Neural progenitor cell (in vitro differentiated cells): ENCODE data around the gene SOD3. TPM values are rescaled to one million over a fixed set of nuclear protein-coding genes. Genes with fewer than 3 reads are reported as not detected.

Source experiments
- DNase-seq: peaks from one replicate; pipeline ENCODE4 v3.0.0-alpha.2; 2016; ENCODE audit warnings: low spot score
- H2AFZ ChIP-seq: fragments of 200-600 bp; sonication (generic); replicated peaks from 2 replicates; pipeline ENCODE4 v1.6.1; 2016; ENCODE audit warnings: antibody characterized with exemption
- H3F3A ChIP-seq: fragments of 200-600 bp; sonication (generic); 2 replicates; pipeline ENCODE4 v1.6.1; 2016; ENCODE audit warnings: antibody characterized with exemption, low read depth
- H3K27ac ChIP-seq: fragments of 200-600 bp; sonication (generic); 2 replicates; pipeline ENCODE4 v1.5.1; 2016; ENCODE audit warnings: mild to moderate bottlenecking
- H3K27me3 ChIP-seq: fragments of 200-600 bp; sonication (generic); 2 replicates; pipeline ENCODE4 v1.6.1; 2016; ENCODE audit warnings: mild to moderate bottlenecking, moderate library complexity
- H3K36me3 ChIP-seq: fragments of 200-600 bp; sonication (generic); 2 replicates; pipeline ENCODE4 v1.5.1; 2016
- H3K4me1 ChIP-seq: fragments of 200-600 bp; sonication (generic); 2 replicates; pipeline ENCODE4 v1.6.1; 2016; ENCODE audit warnings: mixed run types
- H3K4me2 ChIP-seq: fragments of 200-600 bp; sonication (generic); 2 replicates; pipeline ENCODE4 v1.6.1; 2016
- H3K4me3 ChIP-seq: fragments of 200-600 bp; sonication (generic); 2 replicates; pipeline ENCODE4 v1.5.1; 2016
- H3K79me2 ChIP-seq: fragments of 200-600 bp; sonication (generic); 2 replicates; pipeline ENCODE4 v1.6.1; 2016; ENCODE audit warnings: low read depth
- H3K9ac ChIP-seq: fragments of 200-600 bp; sonication (generic); 2 replicates; pipeline ENCODE4 v1.6.1; 2016
- H3K9me3 ChIP-seq: fragments of 200-600 bp; sonication (generic); 2 replicates; pipeline ENCODE4 v1.5.1; 2016; ENCODE audit warnings: low read depth
- H4K20me1 ChIP-seq: fragments of 200-600 bp; sonication (generic); 2 replicates; pipeline ENCODE4 v1.6.1; 2016; ENCODE audit warnings: low read depth
- H3K27ac Mint-ChIP-seq: 3 replicates; pipeline ENCODE4 v1.8.0; 2021; ENCODE audit warnings: mixed read lengths
- H3K27me3 Mint-ChIP-seq: 2 replicates; pipeline ENCODE4 v1.8.0; 2022; ENCODE audit warnings: low read depth, mild to moderate bottlenecking, inconsistent platforms, moderate library complexity, mixed read lengths; ENCODE audit not compliant: insufficient read depth
- H3K36me3 Mint-ChIP-seq: 3 replicates; pipeline ENCODE4 v1.8.0; 2021; ENCODE audit warnings: mixed read lengths
- H3K4me1 Mint-ChIP-seq: 3 replicates; pipeline ENCODE4 v1.8.0; 2021; ENCODE audit warnings: mixed read lengths
- H3K4me3 Mint-ChIP-seq: 3 replicates; pipeline ENCODE4 v1.8.0; 2021; ENCODE audit warnings: mild to moderate bottlenecking, moderate library complexity, mixed read lengths
- H3K9me3 Mint-ChIP-seq: 3 replicates; pipeline ENCODE4 v1.8.0; 2020; ENCODE audit warnings: mixed read lengths
- CTCF ChIP-seq: fragments of 200-600 bp; sonication (generic); IDR thresholded peaks from 2 replicates; pipeline ENCODE4 v1.5.1; 2017; ENCODE audit warnings: antibody characterized with exemption, mild to moderate bottlenecking
- EZH2 ChIP-seq: fragments of 200-600 bp; sonication (generic); IDR thresholded peaks from 2 replicates; pipeline ENCODE4 v1.6.1; 2017; ENCODE audit warnings: antibody characterized with exemption, mild to moderate bottlenecking, moderate library complexity
- EZH2phosphoT487 ChIP-seq: fragments of 200-600 bp; sonication (generic); IDR thresholded peaks from 2 replicates; pipeline ENCODE4 v1.6.1; 2017; ENCODE audit warnings: antibody characterized with exemption
- total RNA-seq: library from RNA; depleted of rRNA; stranded (reverse); fragments of >200 nt; gene quantifications from 2 replicates; pipeline ENCODE4 v1.2.3, GENCODE V29; 2015; ENCODE audit warnings: low replicate concordance

Gene SOD3
- total RNA-seq, 1 donor from 2014 or later = 0.11 TPM

- Mint-ChIP-seq H3K36me3 (no peaks in the 10 kb centered on the region), H3K27ac (no peak overlapping the region), H3K4me1 (no peaks in the 10 kb centered on the region), H3K4me3 (no peak overlapping the region), H3K9me3 (peaks cover 2% of the 10 kb centered on the region), H3K27me3 (no peaks in the 10 kb centered on the region)
- Histone ChIP-seq H2AFZ (no peak overlapping the region), H3K27ac (no peak overlapping the region), H3K79me2 (no peaks in the 10 kb centered on the region), H3F3A (no peaks in the 10 kb centered on the region), H3K27me3 (no peaks in the 10 kb centered on the region), H3K9ac (no peak overlapping the region), H3K4me3 (no peak overlapping the region), H3K4me1 (no peaks in the 10 kb centered on the region), H3K36me3 (no peaks in the 10 kb centered on the region), H3K4me2 (no peak overlapping the region), H3K9me3 (peaks cover under 1% of the 10 kb centered on the region), H4K20me1 (no peaks in the 10 kb centered on the region)
- TF ChIP-seq CTCF = no peak
- TF ChIP-seq EZH2 = no peak
- no peak for TF ChIP-seq EZH2phosphoT487
- DNase-seq = no peak
Measured at GRCh38 chr4:24780936-24781495, 14.4 kb upstream of the SOD3 start.

DNA sequence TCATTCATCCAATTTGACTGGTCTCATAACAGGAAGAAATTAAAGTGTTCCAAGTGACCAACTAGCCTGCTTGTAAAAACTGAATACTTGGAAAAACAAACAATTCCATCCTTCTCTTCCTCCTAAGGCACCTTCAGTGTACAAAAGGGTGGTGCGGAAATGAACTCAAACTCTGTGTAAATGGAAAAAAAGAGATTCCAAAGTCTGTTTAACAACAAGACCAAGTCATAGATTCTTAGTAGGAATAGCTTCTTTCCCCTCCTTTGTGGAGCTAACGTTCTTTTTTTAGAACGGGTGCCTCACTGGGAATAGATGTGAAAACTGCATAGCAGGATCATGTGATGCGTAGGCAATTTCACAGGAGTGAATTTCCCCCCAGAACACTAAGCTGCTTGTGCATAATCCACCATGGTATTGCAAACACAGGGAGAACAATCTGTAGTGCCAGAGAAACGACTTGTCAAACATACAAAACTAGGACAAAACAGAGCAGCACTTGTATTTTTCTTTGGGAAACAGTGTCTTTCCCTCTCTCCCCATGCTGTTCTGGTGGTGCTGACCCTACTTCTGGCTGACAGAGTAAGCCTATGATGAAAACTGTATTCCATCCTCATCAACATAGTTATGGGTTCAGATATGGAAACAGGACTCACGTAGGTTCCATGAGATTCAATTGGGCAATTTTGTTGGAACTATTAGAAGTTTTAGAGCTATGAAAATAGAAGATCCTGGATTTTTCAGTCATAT is 13.2 kb upstream of the SOD3 start:
- H3K4me3 ChIP-seq = no peak overlapping the region
- Mint-ChIP-seq H3K4me3 (no peak overlapping the region), H3K27me3 (no peaks in the 10 kb centered on the region), H3K4me1 (no peaks in the 10 kb centered on the region), H3K27ac (no peak overlapping the region), H3K9me3 (peaks cover 10% of the 10 kb centered on the region), H3K36me3 (no peaks in the 10 kb centered on the region)
- no peaks in the 10 kb centered on the region for H3F3A ChIP-seq
- H3K4me1 ChIP-seq = no peaks in the 10 kb centered on the region
- no peaks in the 10 kb centered on the region for H3K27me3 ChIP-seq
- no peak overlapping the region for H3K27ac ChIP-seq
- H3K9me3 ChIP-seq = peaks cover 4% of the 10 kb centered on the region
- no peaks in the 10 kb centered on the region for H4K20me1 ChIP-seq
- no peak for DNase-seq
- H3K79me2 ChIP-seq = no peaks in the 10 kb centered on the region
- no peak overlapping the region for H3K9ac ChIP-seq
- TF ChIP-seq EZH2phosphoT487 (no peak), CTCF (no peak), EZH2 (no peak)
- H3K36me3 ChIP-seq = no peaks in the 10 kb centered on the region
- no peak overlapping the region for H2AFZ ChIP-seq
- H3K4me2 ChIP-seq = no peak overlapping the region

DNA sequence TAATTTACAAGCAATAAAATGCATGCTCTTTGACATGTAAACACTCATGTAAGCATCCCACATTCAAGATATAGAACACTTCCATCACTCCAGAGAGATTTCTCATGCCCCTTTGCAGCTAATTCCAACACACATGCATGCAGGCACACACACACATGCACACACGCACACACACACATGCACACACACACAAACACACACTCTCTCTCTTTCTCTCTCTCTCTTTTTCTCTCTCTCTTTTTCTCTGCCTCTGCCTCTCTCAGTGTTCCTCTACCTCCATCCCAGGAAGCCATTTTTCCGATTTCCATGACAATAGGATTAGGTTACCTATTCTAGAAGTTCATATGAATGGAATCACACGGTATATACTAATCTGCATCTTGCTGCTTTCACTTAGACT is 11.9 kb upstream of the SOD3 start:
- no peak overlapping the region for H3K27ac Mint-ChIP-seq
- no peak overlapping the region for H3K4me3 ChIP-seq
- H3K4me1 Mint-ChIP-seq = no peaks in the 10 kb centered on the region
- H3K9ac ChIP-seq = no peak overlapping the region
- no peaks in the 10 kb centered on the region for H3K36me3 Mint-ChIP-seq
- H3K27ac ChIP-seq = no peak overlapping the region
- no peaks in the 10 kb centered on the region for H3K27me3 ChIP-seq
- H4K20me1 ChIP-seq = no peaks in the 10 kb centered on the region
- no peak for DNase-seq
- no peaks in the 10 kb centered on the region for H3K36me3 ChIP-seq
- H2AFZ ChIP-seq = no peak overlapping the region
- peaks cover 11% of the 10 kb centered on the region for H3K9me3 Mint-ChIP-seq
- H3K4me3 Mint-ChIP-seq = no peak overlapping the region
- H3K4me2 ChIP-seq = no peak overlapping the region
- H3K27me3 Mint-ChIP-seq = no peaks in the 10 kb centered on the region
- TF ChIP-seq CTCF (no peak), EZH2 (no peak), EZH2phosphoT487 (no peak)
- no peaks in the 10 kb centered on the region for H3K79me2 ChIP-seq
- H3K9me3 ChIP-seq = peaks cover 4% of the 10 kb centered on the region
- no peaks in the 10 kb centered on the region for H3F3A ChIP-seq
- H3K4me1 ChIP-seq = no peaks in the 10 kb centered on the region
